ENCODE measurements around the gene GNG14. TPM values are rescaled to one million over a fixed set of nuclear protein-coding genes. Genes with fewer than 3 reads are reported as not detected.

GNG14 gene
- total and polyA plus RNA-seq, 2 of the 13 experiments (the other 11 are each of a cell fraction or from before 2014, with no cell fraction given) = not detected

DNA sequence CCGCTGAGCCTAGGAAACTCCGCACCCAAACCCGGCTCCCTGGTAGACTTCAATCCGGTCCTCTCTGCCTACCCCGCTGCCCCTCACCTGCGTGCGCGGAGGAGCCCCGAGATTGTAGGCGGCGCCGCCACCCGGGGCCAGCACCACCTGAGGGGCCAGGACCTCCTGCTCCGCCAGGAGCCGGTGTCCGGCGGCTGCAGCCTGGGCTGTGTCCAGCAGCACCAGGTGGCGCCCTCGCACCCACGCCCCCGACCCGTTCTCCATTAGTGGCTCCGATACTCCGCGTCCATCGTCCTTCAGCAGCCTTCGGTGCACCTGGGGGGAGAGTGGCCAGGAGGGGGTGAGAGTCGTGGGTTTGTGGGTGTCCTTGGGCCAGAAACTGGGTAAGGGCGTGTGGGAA is 39.7 kb upstream of the GNG14 start:
- ChIA-PET CTCF (ENCODE audit: low intra/inter-chr PET ratio, low total read pairs) (no interaction called here), POLR2A (no interaction called here)
- Histone ChIP-seq H4K20me1 (ENCODE audit: insufficient read depth, low read length) (no peaks in the 10 kb centered on the region), H3K27me3 (ENCODE audit: control insufficient read depth in 1 of 2, insufficient read depth in 2 of 2, low read length in 2 of 2) (no peaks in the 10 kb centered on the region), H2AFZ (ENCODE audit: low read length) (no peak overlapping the region), H3K9ac (ENCODE audit: insufficient read depth, low read depth, low read length) (no peak overlapping the region), H3K4me3 (replicated peaks in 1 of 3; ENCODE audit: insufficient read depth in 1 of 3, low read depth in 2 of 3, low read length in 3 of 3) (no peak overlapping the region), H3K4me1 (ENCODE audit: insufficient read depth, low read length) (no peaks in the 10 kb centered on the region), H3K36me3 (replicated peaks in 1 of 2; ENCODE audit: control insufficient read depth in 1 of 2, insufficient read depth in 2 of 2, low read length in 2 of 2) (no peaks in the 10 kb centered on the region), H3K9me3 (ENCODE audit: low read length) (no peaks in the 10 kb centered on the region), H3K4me2 (ENCODE audit: low read depth, low read length) (no peak overlapping the region), H3K27ac (ENCODE audit: extremely low read length, insufficient read depth, low read length) (no peak overlapping the region), H3K79me2 (ENCODE audit: insufficient read depth, low read length) (no peaks in the 10 kb centered on the region)
- WGBS (ENCODE audit: low lambda C conversion rate) = 95% methylated on average over 15 of the region's 29 CpGs
- DNase-seq (ENCODE audit: low spot score) (no peak), FAIRE-seq (no peak), ATAC-seq (peak; percentile 30)
- in situ Hi-C loops (cut with HindIII; ENCODE audit: extremely low pct_ligation_motif_present, low pct_unique_long_range_greater_than_20kb) = no loop called here
- intact Hi-C loops (cut with micrococcal nuclease; ENCODE audit: unreplicated experiment) = no loop called here
- BruUV-seq (replicated peaks) = no TSS peak
- TF ChIP-seq, protein P1, sequence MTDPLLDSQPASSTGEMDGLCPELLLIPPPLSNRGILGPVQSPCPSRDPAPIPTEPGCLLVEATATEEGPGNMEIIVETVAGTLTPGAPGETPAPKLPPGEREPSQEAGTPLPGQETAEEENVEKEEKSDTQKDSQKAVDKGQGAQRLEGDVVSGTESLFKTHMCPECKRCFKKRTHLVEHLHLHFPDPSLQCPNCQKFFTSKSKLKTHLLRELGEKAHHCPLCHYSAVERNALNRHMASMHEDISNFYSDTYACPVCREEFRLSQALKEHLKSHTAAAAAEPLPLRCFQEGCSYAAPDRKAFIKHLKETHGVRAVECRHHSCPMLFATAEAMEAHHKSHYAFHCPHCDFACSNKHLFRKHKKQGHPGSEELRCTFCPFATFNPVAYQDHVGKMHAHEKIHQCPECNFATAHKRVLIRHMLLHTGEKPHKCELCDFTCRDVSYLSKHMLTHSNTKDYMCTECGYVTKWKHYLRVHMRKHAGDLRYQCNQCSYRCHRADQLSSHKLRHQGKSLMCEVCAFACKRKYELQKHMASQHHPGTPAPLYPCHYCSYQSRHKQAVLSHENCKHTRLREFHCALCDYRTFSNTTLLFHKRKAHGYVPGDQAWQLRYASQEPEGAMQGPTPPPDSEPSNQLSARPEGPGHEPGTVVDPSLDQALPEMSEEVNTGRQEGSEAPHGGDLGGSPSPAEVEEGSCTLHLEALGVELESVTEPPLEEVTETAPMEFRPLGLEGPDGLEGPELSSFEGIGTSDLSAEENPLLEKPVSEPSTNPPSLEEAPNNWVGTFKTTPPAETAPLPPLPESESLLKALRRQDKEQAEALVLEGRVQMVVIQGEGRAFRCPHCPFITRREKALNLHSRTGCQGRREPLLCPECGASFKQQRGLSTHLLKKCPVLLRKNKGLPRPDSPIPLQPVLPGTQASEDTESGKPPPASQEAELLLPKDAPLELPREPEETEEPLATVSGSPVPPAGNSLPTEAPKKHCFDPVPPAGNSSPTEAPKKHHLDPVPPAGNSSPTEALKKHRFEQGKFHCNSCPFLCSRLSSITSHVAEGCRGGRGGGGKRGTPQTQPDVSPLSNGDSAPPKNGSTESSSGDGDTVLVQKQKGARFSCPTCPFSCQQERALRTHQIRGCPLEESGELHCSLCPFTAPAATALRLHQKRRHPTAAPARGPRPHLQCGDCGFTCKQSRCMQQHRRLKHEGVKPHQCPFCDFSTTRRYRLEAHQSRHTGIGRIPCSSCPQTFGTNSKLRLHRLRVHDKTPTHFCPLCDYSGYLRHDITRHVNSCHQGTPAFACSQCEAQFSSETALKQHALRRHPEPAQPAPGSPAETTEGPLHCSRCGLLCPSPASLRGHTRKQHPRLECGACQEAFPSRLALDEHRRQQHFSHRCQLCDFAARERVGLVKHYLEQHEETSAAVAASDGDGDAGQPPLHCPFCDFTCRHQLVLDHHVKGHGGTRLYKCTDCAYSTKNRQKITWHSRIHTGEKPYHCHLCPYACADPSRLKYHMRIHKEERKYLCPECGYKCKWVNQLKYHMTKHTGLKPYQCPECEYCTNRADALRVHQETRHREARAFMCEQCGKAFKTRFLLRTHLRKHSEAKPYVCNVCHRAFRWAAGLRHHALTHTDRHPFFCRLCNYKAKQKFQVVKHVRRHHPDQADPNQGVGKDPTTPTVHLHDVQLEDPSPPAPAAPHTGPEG (CRISPR knock-in tag; IDR thresholded peaks at IDR 0.05) = no peak
- TF ChIP-seq, protein P2, sequence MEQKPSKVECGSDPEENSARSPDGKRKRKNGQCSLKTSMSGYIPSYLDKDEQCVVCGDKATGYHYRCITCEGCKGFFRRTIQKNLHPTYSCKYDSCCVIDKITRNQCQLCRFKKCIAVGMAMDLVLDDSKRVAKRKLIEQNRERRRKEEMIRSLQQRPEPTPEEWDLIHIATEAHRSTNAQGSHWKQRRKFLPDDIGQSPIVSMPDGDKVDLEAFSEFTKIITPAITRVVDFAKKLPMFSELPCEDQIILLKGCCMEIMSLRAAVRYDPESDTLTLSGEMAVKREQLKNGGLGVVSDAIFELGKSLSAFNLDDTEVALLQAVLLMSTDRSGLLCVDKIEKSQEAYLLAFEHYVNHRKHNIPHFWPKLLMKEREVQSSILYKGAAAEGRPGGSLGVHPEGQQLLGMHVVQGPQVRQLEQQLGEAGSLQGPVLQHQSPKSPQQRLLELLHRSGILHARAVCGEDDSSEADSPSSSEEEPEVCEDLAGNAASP (CRISPR knock-in tag; IDR thresholded peaks at IDR 0.05; ENCODE audit: borderline replicate concordance) = no peak
- TF ChIP-seq, protein P3, sequence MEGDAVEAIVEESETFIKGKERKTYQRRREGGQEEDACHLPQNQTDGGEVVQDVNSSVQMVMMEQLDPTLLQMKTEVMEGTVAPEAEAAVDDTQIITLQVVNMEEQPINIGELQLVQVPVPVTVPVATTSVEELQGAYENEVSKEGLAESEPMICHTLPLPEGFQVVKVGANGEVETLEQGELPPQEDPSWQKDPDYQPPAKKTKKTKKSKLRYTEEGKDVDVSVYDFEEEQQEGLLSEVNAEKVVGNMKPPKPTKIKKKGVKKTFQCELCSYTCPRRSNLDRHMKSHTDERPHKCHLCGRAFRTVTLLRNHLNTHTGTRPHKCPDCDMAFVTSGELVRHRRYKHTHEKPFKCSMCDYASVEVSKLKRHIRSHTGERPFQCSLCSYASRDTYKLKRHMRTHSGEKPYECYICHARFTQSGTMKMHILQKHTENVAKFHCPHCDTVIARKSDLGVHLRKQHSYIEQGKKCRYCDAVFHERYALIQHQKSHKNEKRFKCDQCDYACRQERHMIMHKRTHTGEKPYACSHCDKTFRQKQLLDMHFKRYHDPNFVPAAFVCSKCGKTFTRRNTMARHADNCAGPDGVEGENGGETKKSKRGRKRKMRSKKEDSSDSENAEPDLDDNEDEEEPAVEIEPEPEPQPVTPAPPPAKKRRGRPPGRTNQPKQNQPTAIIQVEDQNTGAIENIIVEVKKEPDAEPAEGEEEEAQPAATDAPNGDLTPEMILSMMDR (CRISPR knock-in tag; IDR thresholded peaks at IDR 0.05) = peak; percentile 35; the same call in 1 of the 2 replicates
- 0 out of 2 replicates have a peak, but pooled peaks have one; percentile 44 for TF ChIP-seq ZBTB38 (CRISPR knock-in tag; IDR thresholded peaks at IDR 0.05)
- TF ChIP-seq, protein P4, sequence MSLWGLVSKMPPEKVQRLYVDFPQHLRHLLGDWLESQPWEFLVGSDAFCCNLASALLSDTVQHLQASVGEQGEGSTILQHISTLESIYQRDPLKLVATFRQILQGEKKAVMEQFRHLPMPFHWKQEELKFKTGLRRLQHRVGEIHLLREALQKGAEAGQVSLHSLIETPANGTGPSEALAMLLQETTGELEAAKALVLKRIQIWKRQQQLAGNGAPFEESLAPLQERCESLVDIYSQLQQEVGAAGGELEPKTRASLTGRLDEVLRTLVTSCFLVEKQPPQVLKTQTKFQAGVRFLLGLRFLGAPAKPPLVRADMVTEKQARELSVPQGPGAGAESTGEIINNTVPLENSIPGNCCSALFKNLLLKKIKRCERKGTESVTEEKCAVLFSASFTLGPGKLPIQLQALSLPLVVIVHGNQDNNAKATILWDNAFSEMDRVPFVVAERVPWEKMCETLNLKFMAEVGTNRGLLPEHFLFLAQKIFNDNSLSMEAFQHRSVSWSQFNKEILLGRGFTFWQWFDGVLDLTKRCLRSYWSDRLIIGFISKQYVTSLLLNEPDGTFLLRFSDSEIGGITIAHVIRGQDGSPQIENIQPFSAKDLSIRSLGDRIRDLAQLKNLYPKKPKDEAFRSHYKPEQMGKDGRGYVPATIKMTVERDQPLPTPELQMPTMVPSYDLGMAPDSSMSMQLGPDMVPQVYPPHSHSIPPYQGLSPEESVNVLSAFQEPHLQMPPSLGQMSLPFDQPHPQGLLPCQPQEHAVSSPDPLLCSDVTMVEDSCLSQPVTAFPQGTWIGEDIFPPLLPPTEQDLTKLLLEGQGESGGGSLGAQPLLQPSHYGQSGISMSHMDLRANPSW (CRISPR knock-in tag; IDR thresholded peaks at IDR 0.05; ENCODE audit: borderline replicate concordance) = no peak
- TF ChIP-seq CAMTA2 (CRISPR knock-in tag; IDR thresholded peaks at IDR 0.05; ENCODE audit: borderline replicate concordance) = no peak
- no peak for TF ChIP-seq CREB1 (IDR thresholded peaks at IDR 0.05)
- TF ChIP-seq CREB1 (CRISPR knock-in tag; IDR thresholded peaks at IDR 0.05) = no peak
